Keratinocyte (primary cell): ENCODE results near the gene OR6C75. TPM values are rescaled to one million over a fixed set of nuclear protein-coding genes. Genes with fewer than 3 reads are reported as not detected.
"Not testable (repeated sequence)": the region's sequence is repeated elsewhere in the genome, so short reads cannot be mapped to it uniquely, and the experiment has no call there.

Experiments used
- DNase-seq: peaks from one replicate; pipeline ENCODE4 v3.0.0-alpha.2; 2011; ENCODE audit warnings: low read depth, missing footprints, low spot score
- FAIRE-seq: peaks from 2 replicates; lab custom pipeline; 2011; peaks lifted over from hg19 to GRCh38; lab: Jason Lieb, UNC
- H2AFZ ChIP-seq: 2 replicates; pipeline ENCODE4 v1.6.0; 2012; ENCODE audit warnings: low read length, control low read depth, inconsistent platforms; ENCODE audit not compliant: control insufficient read depth
- H3K27ac ChIP-seq: 2 replicates; pipeline ENCODE4 v1.5.1; 2011; ENCODE audit warnings: low read length; ENCODE audit not compliant: control insufficient read depth, insufficient read depth
- H3K27me3 ChIP-seq: 3 replicates; pipeline ENCODE4 v1.6.0; 2011; ENCODE audit warnings: low read length; ENCODE audit not compliant: control insufficient read depth, insufficient read depth; ENCODE audit errors: extremely low read depth
- H3K36me3 ChIP-seq, 2 experiments: 2 replicates in 1 of 2; 3 replicates in 1 of 2; pipeline ENCODE4 v1.5.1; 2011; ENCODE audit warnings: low read length in 2 of 2, mild to moderate bottlenecking in 1 of 2; ENCODE audit not compliant: control insufficient read depth in 2 of 2, insufficient read depth in 2 of 2; ENCODE audit errors: extremely low read depth in 1 of 2
- H3K4me1 ChIP-seq: 3 replicates; pipeline ENCODE4 v1.5.1; 2011; ENCODE audit warnings: low read length; ENCODE audit not compliant: control insufficient read depth, insufficient read depth; ENCODE audit errors: extremely low read depth
- H3K4me2 ChIP-seq: 3 replicates; pipeline ENCODE4 v1.6.0; 2011; ENCODE audit warnings: low read depth, low read length; ENCODE audit not compliant: control insufficient read depth, insufficient read depth; ENCODE audit errors: extremely low read depth
- H3K4me3 ChIP-seq, 3 experiments: fragments of 200-600 bp in 1 of 3; sonication (generic) in 1 of 3; 2 replicates in 2 of 3; 3 replicates in 1 of 3; pipeline ENCODE4 v1.5.1; 2011 to 2016; ENCODE audit warnings: low read length in 3 of 3, mild to moderate bottlenecking in 3 of 3, control low read depth in 2 of 3, inconsistent platforms in 1 of 3, low read depth in 1 of 3, mixed read lengths in 1 of 3, mixed run types in 1 of 3, moderate library complexity in 1 of 3; ENCODE audit not compliant: control insufficient read depth in 2 of 3, insufficient read depth in 2 of 3; ENCODE audit errors: extremely low read depth in 1 of 3
- H3K79me2 ChIP-seq: 2 replicates; pipeline ENCODE4 v1.6.0; 2012; ENCODE audit warnings: low read length; ENCODE audit not compliant: control insufficient read depth, insufficient read depth
- H3K9ac ChIP-seq: 3 replicates; pipeline ENCODE4 v1.6.0; 2011; ENCODE audit warnings: low read length; ENCODE audit not compliant: control insufficient read depth, insufficient read depth; ENCODE audit errors: extremely low read depth
- H3K9me1 ChIP-seq: 3 replicates; pipeline ENCODE4 v1.6.0; 2011; ENCODE audit warnings: low read length; ENCODE audit not compliant: control insufficient read depth, insufficient read depth; ENCODE audit errors: extremely low read depth
- H3K9me3 ChIP-seq: 2 replicates; pipeline ENCODE4 v1.5.1; 2012; ENCODE audit warnings: low read depth, low read length; ENCODE audit not compliant: control insufficient read depth
- H4K20me1 ChIP-seq: 3 replicates; pipeline ENCODE4 v1.6.0; 2011; ENCODE audit warnings: low read length; ENCODE audit not compliant: control insufficient read depth, insufficient read depth; ENCODE audit errors: extremely low read depth
- CTCF ChIP-seq, 3 experiments: IDR thresholded peaks in 1 of 3; conservative IDR thresholded peaks in 1 of 3; optimal IDR thresholded peaks in 1 of 3; 2 replicates in 2 of 3; 3 replicates in 1 of 3; pipeline versions ENCODE3 to v1.5.1; 2011; ENCODE audit warnings: low read length in 3 of 3, mild to moderate bottlenecking in 3 of 3, moderate library complexity in 2 of 3, control low read depth in 1 of 3, inconsistent platforms in 1 of 3; ENCODE audit not compliant: insufficient read depth in 2 of 3; ENCODE audit errors: extremely low read depth in 1 of 3
- EZH2 ChIP-seq: IDR thresholded peaks from one replicate; pipeline ENCODE4 v1.6.1; 2012; ENCODE audit warnings: inconsistent platforms, mild to moderate bottlenecking, low read length, moderate library complexity
- dilution Hi-C: fragments of 300-500 bp; cut with MboI; formaldehyde crosslinking; loops from one replicate; pipeline ENCODE4 v1.7.0; 2020; ENCODE audit warnings: low sequenced_read_pairs; ENCODE audit not compliant: extremely low pct_ligation_motif_present
- polyA plus RNA-seq, 5 experiments: library from polyadenylated mRNA; depleted of rRNA in 3 of 5; stranded (reverse) in 3 of 5; stranded (forward) in 1 of 5; unstranded in 1 of 5; fragments of >200 nt; gene quantifications; 1 replicate in 1 of 5; 2 replicates in 3 of 5; 3 replicates in 1 of 5; pipeline versions ENCODE4 v1.2.1 to v1.2.3, GENCODE V29; 2011 to 2012; ENCODE audit warnings: missing spikeins in 2 of 5, low read depth in 1 of 5, low replicate concordance in 1 of 5

Gene OR6C75
- polyA plus RNA-seq, 1 donor (not counting 4 experiments of a cell fraction or from before 2014, with no cell fraction given): not detected

- DNase-seq (no peak), FAIRE-seq (no peak)
- H4K20me1 ChIP-seq: no peaks in the 10 kb centered on the region
- no peaks in the 10 kb centered on the region for H3K9me1 ChIP-seq
- no peak within 1 kb of the TSS for H3K9ac ChIP-seq
- no peaks in the 10 kb centered on the region for H3K4me1 ChIP-seq
- no peaks in the 10 kb centered on the region for H3K79me2 ChIP-seq
- H3K36me3 ChIP-seq: no peaks in the 10 kb centered on the region
- no peaks in the 10 kb centered on the region for H3K27me3 ChIP-seq
- no peak within 1 kb of the TSS for H3K4me2 ChIP-seq
- H2AFZ ChIP-seq: no peak within 1 kb of the TSS
- dilution Hi-C loops: no loop called here
- no peak within 1 kb of the TSS for H3K27ac ChIP-seq
- TF ChIP-seq EZH2 (no peak), CTCF (optimal IDR thresholded peaks at IDR 0.05 in 1 of 3, IDR thresholded peaks at IDR 0.05 in 1 of 3, conservative IDR thresholded peaks at IDR 0.05 in 1 of 3; ENCODE audit: extremely low read depth in 1 of 3, insufficient read depth in 2 of 3, low read length in 3 of 3) (no peak)
- H3K9me3 ChIP-seq: no peaks in the 10 kb centered on the region
- no peak within 1 kb of the TSS for H3K4me3 ChIP-seq
Measured at GRCh38 chr12:55400229-55400628, 37.5 kb downstream of the OR6C75 start, which contains the start of gene OR6C65. Gene OR6C65 (plus strand): TSS chr12:55400529. CDS start chr12:55400529, 0 bp downstream.

GRCh38 chr12:55407866-55408265, 45.1 kb downstream of the OR6C75 start:
- Histone ChIP-seq H4K20me1 (no peaks in the 10 kb centered on the region), H3K4me1 (no peaks in the 10 kb centered on the region), H3K27me3 (no peaks in the 10 kb centered on the region), H3K36me3 (no peaks in the 10 kb centered on the region), H3K9ac (no peak overlapping the region), H3K9me1 (no peaks in the 10 kb centered on the region), H3K4me2 (no peak overlapping the region), H3K79me2 (no peaks in the 10 kb centered on the region), H3K9me3 (no peaks in the 10 kb centered on the region), H3K27ac (no peak overlapping the region), H3K4me3 (no peak overlapping the region), H2AFZ (no peak overlapping the region)
- DNase-seq (no peak), FAIRE-seq (no peak)
- dilution Hi-C loops: no loop called here
- TF ChIP-seq CTCF (optimal IDR thresholded peaks at IDR 0.05 in 1 of 3, IDR thresholded peaks at IDR 0.05 in 1 of 3, conservative IDR thresholded peaks at IDR 0.05 in 1 of 3; ENCODE audit: extremely low read depth in 1 of 3, insufficient read depth in 2 of 3, low read length in 3 of 3): no peak
- TF ChIP-seq EZH2: no peak

DNA sequence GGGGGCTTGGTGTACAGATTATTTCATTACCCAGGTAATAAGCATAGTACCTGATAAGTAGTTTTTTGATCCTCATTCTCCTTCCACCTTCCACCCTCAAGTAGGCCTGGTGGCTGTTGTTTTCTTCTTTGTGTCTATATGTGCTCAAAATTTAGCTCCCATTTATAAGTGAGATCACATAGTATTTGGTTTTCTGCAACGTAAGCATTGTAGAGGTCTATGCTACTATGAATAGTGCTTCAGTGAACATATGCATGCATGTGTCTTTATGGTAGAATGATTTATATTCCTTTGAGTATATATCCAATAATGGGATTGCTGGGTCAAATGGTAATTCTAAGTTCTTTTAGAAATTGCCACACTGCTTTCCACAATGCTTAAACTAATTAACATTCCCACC, 46.4 kb downstream of the OR6C75 start:
- H3K4me2 ChIP-seq, FAIRE-seq, H3K36me3 ChIP-seq, H3K9ac ChIP-seq, H3K4me1 ChIP-seq, H3K79me2 ChIP-seq, dilution Hi-C loops, H3K9me3 ChIP-seq, H3K27me3 ChIP-seq, H2AFZ ChIP-seq, H4K20me1 ChIP-seq, H3K4me3 ChIP-seq, H3K9me1 ChIP-seq, H3K27ac ChIP-seq, DNase-seq: not testable (repeated sequence)

- dilution Hi-C loops: not testable (repeated sequence)
Measured at GRCh38 chr12:55412138-55412537, 49.4 kb downstream of the OR6C75 start.

More at GRCh38 chr12:55412138-55412537, 49.4 kb downstream of the OR6C75 start:
- H3K4me2 ChIP-seq, H3K9me3 ChIP-seq, H4K20me1 ChIP-seq, FAIRE-seq, DNase-seq, H2AFZ ChIP-seq, H3K27ac ChIP-seq, H3K79me2 ChIP-seq, H3K9me1 ChIP-seq, H3K36me3 ChIP-seq, H3K4me1 ChIP-seq, H3K4me3 ChIP-seq, H3K27me3 ChIP-seq, H3K9ac ChIP-seq: not testable (repeated sequence)
